Sigmoid colon (tissue), 4 donors: ENCODE measurements around the gene DCD.

ENCODE experiments used
- CTCF ChIP-seq, 4 experiments: fragments of 450-650 bp in 3 of 4; fragments of 200-600 bp in 1 of 4; IDR thresholded peaks; one replicate each; pipeline ENCODE4 v1.5.1; 2016 to 2019; ENCODE audit warnings: antibody characterized with exemption in 4 of 4, mild to moderate bottlenecking in 3 of 4, moderate library complexity in 2 of 4
- EP300 ChIP-seq, 4 donors: sonication (generic); formaldehyde crosslinking; IDR thresholded peaks; one replicate each; pipeline ENCODE4 v1.6.1; 2017; ENCODE audit warnings: antibody characterized with exemption in 4 of 4
- POLR2AphosphoS5 ChIP-seq, 4 donors: sonication (generic); formaldehyde crosslinking; IDR thresholded peaks; one replicate each; pipeline ENCODE4 v1.6.1; 2017; ENCODE audit warnings: antibody characterized with exemption in 4 of 4

- TF ChIP-seq CTCF (IDR thresholded peaks at IDR 0.05) (no peak), POLR2AphosphoS5 (IDR thresholded peaks at IDR 0.05) (no peak), EP300 (IDR thresholded peaks at IDR 0.05) (no peak)
Observed at GRCh38 chr12:54611715-54612149, 36.4 kb downstream of the DCD start.
